Neural progenitor cell (in vitro differentiated cells): ENCODE data around the gene ZC2HC1C.

Experiments used
- CTCF ChIP-seq: fragments of 200-600 bp; sonication (generic); IDR thresholded peaks from 2 replicates; pipeline ENCODE4 v1.5.1; 2017; ENCODE audit warnings: antibody characterized with exemption, mild to moderate bottlenecking
- EZH2 ChIP-seq: fragments of 200-600 bp; sonication (generic); IDR thresholded peaks from 2 replicates; pipeline ENCODE4 v1.6.1; 2017; ENCODE audit warnings: antibody characterized with exemption, mild to moderate bottlenecking, moderate library complexity
- EZH2phosphoT487 ChIP-seq: fragments of 200-600 bp; sonication (generic); IDR thresholded peaks from 2 replicates; pipeline ENCODE4 v1.6.1; 2017; ENCODE audit warnings: antibody characterized with exemption

- no peak for TF ChIP-seq CTCF
- no peak for TF ChIP-seq EZH2
- TF ChIP-seq EZH2phosphoT487: no peak
These were observed 43.6 kb upstream of the ZC2HC1C start for GRCh38 chr14:75025876-75026275.
